SK-N-MC (cell line): Measurements from ENCODE around the gene JOSD1.

Experiments used
- DNase-seq: peaks from one replicate; pipeline ENCODE4 v3.0.0-alpha.2; 2011; ENCODE audit warnings: low read depth, low spot score
- H3K27ac ChIP-seq: fragments of 200-600 bp; sonication (generic); 2 replicates; pipeline ENCODE4 v1.5.1; 2016; ENCODE audit warnings: mixed run types
- H3K36me3 ChIP-seq: fragments of 200-600 bp; sonication (generic); 2 replicates; pipeline ENCODE4 v1.6.1; 2017; ENCODE audit warnings: antibody characterized with exemption, low read length, mixed read lengths; ENCODE audit not compliant: insufficient read depth
- H3K4me3 ChIP-seq: fragments of 200-600 bp; sonication (generic); 2 replicates; pipeline ENCODE4 v1.5.1; 2016
- H3K9ac ChIP-seq: fragments of 200-600 bp; sonication (generic); 2 replicates; pipeline ENCODE4 v1.8.0; 2017; ENCODE audit warnings: mixed run types, mixed read lengths; ENCODE audit not compliant: insufficient read length
- H3K9me3 ChIP-seq: fragments of 200-600 bp; sonication (generic); 2 replicates; pipeline ENCODE4 v1.6.1; 2017; ENCODE audit warnings: low read depth, mild to moderate bottlenecking, antibody characterized with exemption, low read length, moderate library complexity, mixed read lengths
- EZH2 ChIP-seq: fragments of 200-600 bp; sonication (generic); IDR thresholded peaks from one replicate; pipeline ENCODE4 v1.6.1; 2017; ENCODE audit warnings: antibody characterized with exemption
- FOXP2 ChIP-seq: optimal IDR thresholded peaks from 2 replicates; pipeline ENCODE3; 2011; ENCODE audit warnings: mild to moderate bottlenecking, moderate library complexity; ENCODE audit not compliant: insufficient read depth; ENCODE audit errors: extremely low read length, control extremely low read depth
- POLR2AphosphoS5 ChIP-seq: IDR thresholded peaks from 2 replicates; pipeline ENCODE4 v1.6.1; 2012; ENCODE audit warnings: mild to moderate bottlenecking, low read depth, low read length, borderline replicate concordance

The JOSD1 gene

DNA sequence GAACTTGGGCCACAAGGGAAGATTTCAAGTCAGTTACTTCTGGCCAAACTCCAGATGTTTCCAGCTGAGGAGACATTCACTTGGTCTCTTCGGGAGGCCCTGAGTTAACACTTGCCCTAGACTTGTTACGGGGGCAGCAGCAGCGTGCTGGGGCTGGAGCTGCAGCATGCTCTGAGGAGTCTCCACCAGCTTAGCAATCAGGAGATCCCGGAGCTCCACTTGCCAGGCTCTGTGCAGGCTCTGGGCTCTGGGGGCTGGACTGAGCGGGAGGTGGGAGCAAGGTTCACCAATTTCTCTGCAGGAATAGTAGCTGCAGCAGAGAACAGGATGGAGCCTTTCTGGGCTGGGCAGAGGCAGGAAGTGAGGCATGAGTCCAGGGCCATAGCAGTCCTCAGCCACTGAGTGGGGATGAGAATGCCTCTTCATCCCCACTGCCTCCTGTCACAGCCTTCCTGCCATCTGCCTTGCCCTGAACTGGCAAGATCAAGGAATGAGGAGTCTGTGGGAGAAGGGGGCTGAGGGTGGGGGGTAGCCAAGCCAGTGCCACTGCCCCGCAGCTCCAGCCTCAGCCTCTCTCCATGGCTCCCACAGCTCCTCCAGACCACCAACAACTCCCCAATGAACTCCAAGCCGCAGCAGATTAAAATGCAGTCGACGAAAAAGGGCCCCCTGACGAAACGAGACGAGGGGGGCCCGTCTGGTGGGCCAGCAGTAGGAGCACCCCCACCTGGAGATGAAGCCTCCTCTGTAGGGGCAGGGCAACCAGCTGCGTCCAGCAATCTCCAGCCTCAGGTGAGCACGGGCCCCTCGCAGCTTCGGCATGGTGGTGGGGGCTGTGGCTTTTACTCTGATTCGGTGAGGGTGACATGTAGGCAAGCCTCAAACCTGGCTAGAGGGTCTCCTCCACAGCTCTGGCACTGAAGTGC lies 28.4 kb upstream of the JOSD1 start:
- DNase-seq, result no peak
- Histone ChIP-seq H3K4me3 (no peak overlapping the region), H3K9ac (no peak overlapping the region), H3K36me3 (peaks cover 85% of the 10 kb centered on the region), H3K9me3 (no peaks in the 10 kb centered on the region), H3K27ac (no peak overlapping the region)
- TF ChIP-seq FOXP2, result no peak

DNA sequence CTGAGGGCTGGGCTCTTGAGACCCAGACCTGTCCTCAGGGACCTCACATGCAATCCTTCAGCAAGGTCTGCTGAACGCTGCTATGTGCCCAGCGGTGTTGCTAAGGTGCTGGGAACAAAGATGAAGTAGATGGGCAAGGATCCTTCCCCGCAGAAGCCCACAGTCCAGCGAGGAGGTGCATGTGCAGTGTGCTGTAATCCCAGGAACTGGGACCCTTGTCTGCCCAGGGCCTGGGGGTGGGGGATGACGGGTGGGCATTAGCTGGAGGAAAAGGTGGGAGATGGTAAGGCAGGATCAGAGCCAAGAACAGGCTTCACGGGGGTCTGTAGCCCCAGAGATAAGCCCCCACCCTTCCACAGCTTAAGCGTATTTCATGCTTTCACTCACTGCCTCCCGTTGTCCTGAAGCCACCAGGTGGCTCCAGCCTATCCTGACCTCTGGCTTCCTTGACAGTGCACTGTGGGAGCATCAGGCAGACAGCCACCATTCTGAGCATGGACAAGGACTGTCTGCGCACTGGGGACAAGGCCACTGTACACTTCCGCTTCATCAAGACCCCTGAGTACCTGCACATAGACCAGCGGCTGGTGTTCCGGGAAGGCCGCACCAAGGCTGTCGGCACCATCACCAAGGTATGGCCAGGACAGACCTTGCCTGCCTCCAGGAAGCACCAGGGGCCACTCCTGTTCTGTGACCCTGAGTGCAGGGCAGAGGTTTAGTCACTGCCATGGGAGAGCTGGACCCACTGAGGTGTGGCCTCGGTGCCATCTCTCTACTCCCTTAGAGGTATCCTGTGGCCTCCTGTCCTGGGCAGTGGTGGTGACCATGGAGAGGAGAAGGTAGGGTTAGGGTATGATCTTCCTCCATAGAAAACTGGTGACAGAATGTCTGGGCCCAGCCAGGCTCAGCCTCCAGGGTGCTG lies 27.0 kb upstream of the JOSD1 start:
- Histone ChIP-seq H3K27ac (no peak overlapping the region), H3K4me3 (no peak overlapping the region), H3K36me3 (peaks cover 86% of the 10 kb centered on the region), H3K9me3 (no peaks in the 10 kb centered on the region), H3K9ac (no peak overlapping the region)
- DNase-seq, result no peak
- no peak for TF ChIP-seq POLR2AphosphoS5

DNA sequence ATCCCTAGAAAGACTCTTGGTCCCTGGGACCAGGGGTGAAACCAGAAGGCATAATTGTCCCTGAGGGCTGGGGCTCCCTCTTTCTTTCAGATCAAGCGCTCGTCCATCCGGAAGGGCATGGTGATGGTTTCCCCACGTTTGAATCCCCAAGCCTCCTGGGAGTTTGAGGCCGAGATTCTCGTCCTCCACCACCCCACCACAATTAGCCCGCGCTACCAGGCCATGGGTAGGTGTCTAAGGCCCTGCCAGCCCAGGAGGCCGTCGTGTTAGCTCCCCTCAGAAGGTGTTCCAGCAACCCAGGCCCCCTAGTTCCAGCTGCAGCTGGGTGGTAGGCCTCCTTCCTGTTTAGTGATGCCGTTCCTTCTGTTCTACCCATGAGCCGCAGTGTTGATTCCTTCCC lies 26.4 kb upstream of the JOSD1 start:
- DNase-seq, result no peak
- H3K36me3 ChIP-seq, result peaks cover 93% of the 10 kb centered on the region
- H3K9ac ChIP-seq, result no peak overlapping the region
- H3K9me3 ChIP-seq, result no peaks in the 10 kb centered on the region
- TF ChIP-seq EZH2, result no peak
- TF ChIP-seq POLR2AphosphoS5, result no peak
- TF ChIP-seq FOXP2, result no peak
- H3K27ac ChIP-seq, result no peak overlapping the region
- no peak overlapping the region for H3K4me3 ChIP-seq

DNA sequence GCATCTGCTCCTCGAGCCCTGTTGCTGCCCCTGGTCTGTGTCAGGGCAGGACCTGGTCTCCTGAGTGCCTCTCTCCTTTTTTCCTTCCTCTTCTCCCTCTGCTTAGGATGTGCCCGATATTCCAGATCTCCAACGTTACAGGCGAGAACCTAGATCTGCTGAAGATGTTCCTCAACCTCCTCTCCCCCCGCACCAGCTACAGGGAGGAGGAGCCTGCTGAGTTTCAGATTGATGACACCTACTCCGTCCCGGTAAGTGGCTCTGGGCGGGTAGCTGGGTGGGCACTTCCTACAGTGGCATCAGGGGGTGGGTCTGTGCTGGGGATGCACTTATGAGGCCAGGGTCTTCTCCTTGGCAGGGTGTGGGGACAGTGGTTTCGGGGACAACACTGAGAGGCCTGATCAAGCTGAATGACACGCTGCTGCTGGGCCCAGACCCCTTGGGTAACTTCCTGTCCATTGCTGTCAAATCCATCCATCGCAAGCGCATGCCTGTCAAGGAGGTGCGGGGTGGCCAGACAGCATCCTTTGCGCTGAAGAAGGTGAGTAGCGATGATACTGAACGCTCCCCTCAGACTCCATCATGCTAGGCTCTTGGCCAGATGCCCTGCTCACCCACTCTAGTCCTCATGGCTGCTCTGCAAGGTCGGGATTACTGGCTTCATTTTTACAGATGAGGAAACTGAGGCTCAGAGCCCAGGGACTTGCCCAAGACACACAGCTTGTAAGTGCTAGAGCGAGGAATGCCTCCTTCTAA lies 25.3 kb upstream of the JOSD1 start:
- Histone ChIP-seq H3K9me3 (no peaks in the 10 kb centered on the region), H3K4me3 (no peak overlapping the region), H3K9ac (no peak overlapping the region), H3K27ac (no peak overlapping the region), H3K36me3 (peaks cover 96% of the 10 kb centered on the region)
- no peak for DNase-seq
- TF ChIP-seq FOXP2, result no peak
- TF ChIP-seq POLR2AphosphoS5, result no peak
- TF ChIP-seq EZH2, result no peak

DNA sequence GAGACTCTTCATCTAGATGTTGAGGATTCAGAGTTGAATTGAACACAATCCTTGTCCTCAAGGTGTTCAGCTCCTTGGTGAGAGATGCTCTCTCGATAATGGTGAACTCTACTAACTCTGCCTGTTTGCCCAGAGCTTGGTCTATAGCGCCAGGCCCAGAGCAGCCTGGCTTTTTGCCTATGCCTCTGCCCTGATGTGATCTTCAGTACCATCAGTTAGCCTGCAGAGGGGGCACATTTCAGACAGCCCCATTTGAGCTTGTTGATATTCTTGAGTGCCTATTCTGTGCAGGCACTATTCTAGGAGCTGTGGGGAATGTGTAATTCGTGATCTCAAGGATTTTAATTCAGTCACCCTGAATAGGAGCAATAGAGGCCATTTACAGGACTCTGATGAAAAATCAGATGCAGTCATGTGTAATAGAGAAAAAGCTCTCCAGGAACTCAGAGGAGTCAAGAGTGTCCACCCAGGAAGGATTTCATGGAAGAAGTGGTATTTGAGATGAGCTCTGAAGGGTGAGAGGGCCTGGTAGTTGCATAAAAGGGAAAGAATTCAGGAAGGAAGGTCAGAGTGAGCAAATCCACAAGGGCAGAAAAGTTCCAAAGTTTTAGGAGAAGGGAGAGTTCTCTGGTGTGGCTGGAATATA lies 24.3 kb upstream of the JOSD1 start:
- Histone ChIP-seq H3K9me3 (no peaks in the 10 kb centered on the region), H3K36me3 (peaks cover 95% of the 10 kb centered on the region), H3K9ac (no peak overlapping the region), H3K4me3 (no peak overlapping the region), H3K27ac (no peak overlapping the region)
- DNase-seq, result no peak
- TF ChIP-seq POLR2AphosphoS5 (no peak), EZH2 (no peak), FOXP2 (no peak)

DNA sequence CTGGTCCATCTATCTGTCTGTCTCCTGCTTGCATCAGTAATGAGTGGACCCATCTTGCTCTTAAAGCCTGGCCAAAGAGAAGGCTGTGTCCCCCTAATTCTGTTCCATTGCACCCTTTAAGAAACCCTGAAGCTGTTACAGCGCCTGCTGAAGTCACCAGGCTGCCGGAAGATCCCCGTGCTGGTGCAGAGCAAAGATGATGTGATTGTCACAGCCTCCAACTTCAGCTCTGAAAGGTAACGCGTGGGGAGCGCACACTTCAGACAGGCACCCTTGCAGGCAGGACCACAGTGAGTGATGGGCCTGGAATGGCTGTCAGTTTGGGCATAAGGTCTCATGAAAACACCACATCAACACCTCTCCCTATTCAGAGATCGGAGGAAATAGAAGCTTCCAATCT lies 23.4 kb upstream of the JOSD1 start:
- no peak overlapping the region for H3K9ac ChIP-seq
- TF ChIP-seq POLR2AphosphoS5, result no peak
- no peak for TF ChIP-seq EZH2
- TF ChIP-seq FOXP2, result no peak
- no peaks in the 10 kb centered on the region for H3K9me3 ChIP-seq
- no peak for DNase-seq
- H3K27ac ChIP-seq, result no peak overlapping the region
- no peak overlapping the region for H3K4me3 ChIP-seq
- H3K36me3 ChIP-seq, result peaks cover 90% of the 10 kb centered on the region

DNA sequence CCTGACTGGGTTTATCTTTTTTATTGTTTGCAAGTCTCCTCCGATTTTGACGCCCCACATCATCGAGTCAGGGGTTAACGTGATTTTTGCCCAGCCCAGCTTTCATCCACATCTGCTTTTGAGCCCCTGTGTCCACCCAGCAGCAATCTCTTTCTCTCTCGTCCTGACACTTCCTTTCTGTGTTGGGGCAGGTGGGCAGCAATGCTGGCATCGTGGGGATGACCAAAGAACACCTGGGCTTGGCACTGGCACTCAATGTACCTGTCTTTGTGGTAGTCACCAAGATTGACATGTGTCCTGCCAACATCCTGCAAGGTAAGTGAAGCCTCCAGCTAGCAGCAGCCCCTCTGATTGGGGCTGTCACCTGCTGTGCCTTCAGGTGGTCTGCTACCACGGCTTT lies 20.8 kb upstream of the JOSD1 start:
- TF ChIP-seq EZH2 (no peak), POLR2AphosphoS5 (no peak)
- no peak for DNase-seq
- no peaks in the 10 kb centered on the region for H3K9me3 ChIP-seq
- no peak overlapping the region for H3K27ac ChIP-seq
- peaks cover 84% of the 10 kb centered on the region for H3K36me3 ChIP-seq
- H3K9ac ChIP-seq, result no peak overlapping the region
- no peak overlapping the region for H3K4me3 ChIP-seq

DNA sequence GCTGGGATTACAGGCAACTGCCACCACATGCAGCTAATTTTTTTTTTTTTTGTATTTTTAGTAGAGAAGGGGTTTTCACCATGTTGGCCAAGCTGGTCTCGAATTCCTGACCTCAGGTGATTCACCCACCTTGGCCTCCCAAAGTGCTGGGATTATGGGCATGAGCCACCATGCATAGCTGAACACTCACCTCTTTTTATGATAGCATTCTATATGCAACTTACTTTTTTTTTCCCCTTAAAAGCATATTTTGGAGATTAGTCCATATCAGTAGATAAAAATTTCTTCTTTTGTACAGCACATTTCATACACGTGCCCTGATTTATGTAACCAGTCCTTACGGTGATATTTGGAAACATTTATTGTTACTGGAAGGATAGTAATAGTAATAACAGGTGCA lies 19.6 kb upstream of the JOSD1 start:
- no peak for TF ChIP-seq FOXP2
- TF ChIP-seq EZH2, result no peak
- TF ChIP-seq POLR2AphosphoS5, result no peak
- H3K4me3 ChIP-seq, result no peak overlapping the region
- H3K9me3 ChIP-seq, result no peaks in the 10 kb centered on the region
- H3K27ac ChIP-seq, result no peak overlapping the region
- peaks cover 79% of the 10 kb centered on the region for H3K36me3 ChIP-seq
- no peak overlapping the region for H3K9ac ChIP-seq
- no peak for DNase-seq
